Panc1 (cell line): ENCODE measurements around the gene WDR46. TPM values are rescaled to one million over a fixed set of nuclear protein-coding genes. Genes with fewer than 3 reads are reported as not detected.
A peak's percentile ranks its signal among the peaks of the same experiment; 100 is the strongest.

ENCODE experiments used
- ATAC-seq: fragments of 200-7000 bp; cut with Tn5 transposase; 2 replicates; pipeline ENCODE4 v1.9.1; 2020; ENCODE audit warnings: mild to moderate bottlenecking, moderate library complexity
- BruUV-seq: library from RNA; stranded (reverse); fragments of 400-500 nt; replicated peaks from 2 replicates; lab custom pipeline; 2021; lab: Mats Ljungman, UMichigan
- CTCF ChIA-PET: fragments of 300-600 bp; sonication (Branson Sonifier 250); formaldehyde crosslinking; loops from one replicate; lab custom pipeline; 2022; ENCODE audit warnings: antibody characterized with exemption; lab: Charles Lee
- POLR2A ChIA-PET: fragments of 300-600 bp; sonication (Branson Sonifier 250); formaldehyde crosslinking; loops from one replicate; lab custom pipeline; 2022; ENCODE audit warnings: antibody characterized with exemption; lab: Charles Lee
- DNase-seq: peaks from one replicate; pipeline ENCODE4 v3.0.0-alpha.2; 2010; ENCODE audit warnings: low read depth, low spot score
- H3K27ac ChIP-seq: 2 replicates; pipeline ENCODE4 v1.5.1; 2011; ENCODE audit warnings: mild to moderate bottlenecking, low read length, inconsistent platforms
- H3K27me3 ChIP-seq: fragments of 200-500 bp; sonication (Bioruptor generic); 2 replicates; pipeline ENCODE4 v1.6.0; 2014; ENCODE audit warnings: low read length, inconsistent platforms; ENCODE audit not compliant: control insufficient read depth, insufficient read depth
- H3K36me3 ChIP-seq: fragments of 200-500 bp; sonication (Bioruptor generic); 2 replicates; pipeline ENCODE4 v1.5.1; 2014; ENCODE audit warnings: inconsistent platforms, mild to moderate bottlenecking, low read length, moderate library complexity; ENCODE audit not compliant: control insufficient read depth, insufficient read depth
- H3K4me1 ChIP-seq: 2 replicates; pipeline ENCODE4 v1.5.1; 2011; ENCODE audit warnings: inconsistent platforms, mild to moderate bottlenecking, low read length, moderate library complexity; ENCODE audit not compliant: control insufficient read depth, insufficient read depth
- H3K4me3 ChIP-seq, 2 experiments: 2 replicates each; pipeline ENCODE4 v1.5.1; 2011 to 2012; ENCODE audit warnings: low read depth in 2 of 2, low read length in 2 of 2, mild to moderate bottlenecking in 2 of 2, inconsistent platforms in 1 of 2, moderate library complexity in 1 of 2
- H3K9me3 ChIP-seq: fragments of 200-500 bp; sonication (Bioruptor generic); 2 replicates; pipeline ENCODE4 v1.5.1; 2014; ENCODE audit warnings: low read depth, mild to moderate bottlenecking, inconsistent platforms, low read length, moderate library complexity; ENCODE audit not compliant: control insufficient read depth, insufficient read depth
- POLR2AphosphoS5 ChIP-seq: IDR thresholded peaks from 2 replicates; pipeline ENCODE4 v1.6.1; 2012; ENCODE audit warnings: mild to moderate bottlenecking, low read depth, low read length, moderate library complexity
- REST ChIP-seq, 2 experiments: IDR thresholded peaks; 2 replicates each; pipeline ENCODE4 v1.6.1; 2011 to 2012; ENCODE audit warnings: low read depth in 2 of 2, control low read depth in 1 of 2, low read length in 1 of 2, mild to moderate bottlenecking in 1 of 2, moderate library complexity in 1 of 2; ENCODE audit not compliant: insufficient read depth in 1 of 2
- SIN3A ChIP-seq: IDR thresholded peaks from 2 replicates; pipeline ENCODE4 v1.6.1; 2012; ENCODE audit warnings: low read depth, mild to moderate bottlenecking, low read length, moderate library complexity, borderline replicate concordance; ENCODE audit not compliant: insufficient read depth
- TCF7L2 ChIP-seq: IDR thresholded peaks from 2 replicates; pipeline ENCODE4 v1.6.1; 2011; ENCODE audit warnings: mild to moderate bottlenecking, low read depth, low read length, inconsistent platforms
- in situ Hi-C: cut with HindIII; loops from 2 replicates; pipeline ENCODE4 v1.10.0; 2016; ENCODE audit warnings: low sequenced_read_pairs, low pct_unique_long_range_greater_than_20kb
- intact Hi-C: fragments of 100-400 bp; cut with micrococcal nuclease; formaldehyde crosslinking; loops from one replicate; pipeline ENCODE4 v1.10.0; 2022; ENCODE audit not compliant: unreplicated experiment
- total RNA-seq: library from RNA; stranded (reverse); gene quantifications from one replicate; pipeline ENCODE4 v1.2.1, GENCODE V29; 2021; ENCODE audit not compliant: unreplicated experiment
- TF ChIP-seq, protein P1 (sequence below): fragments of 450-650 bp; IDR thresholded peaks from 2 replicates; pipeline ENCODE4 v1.5.1; 2017; ENCODE audit warnings: mild to moderate bottlenecking

The WDR46 gene
- total RNA-seq, 1 experiment from 2014 or later = 80.6 TPM

DNA sequence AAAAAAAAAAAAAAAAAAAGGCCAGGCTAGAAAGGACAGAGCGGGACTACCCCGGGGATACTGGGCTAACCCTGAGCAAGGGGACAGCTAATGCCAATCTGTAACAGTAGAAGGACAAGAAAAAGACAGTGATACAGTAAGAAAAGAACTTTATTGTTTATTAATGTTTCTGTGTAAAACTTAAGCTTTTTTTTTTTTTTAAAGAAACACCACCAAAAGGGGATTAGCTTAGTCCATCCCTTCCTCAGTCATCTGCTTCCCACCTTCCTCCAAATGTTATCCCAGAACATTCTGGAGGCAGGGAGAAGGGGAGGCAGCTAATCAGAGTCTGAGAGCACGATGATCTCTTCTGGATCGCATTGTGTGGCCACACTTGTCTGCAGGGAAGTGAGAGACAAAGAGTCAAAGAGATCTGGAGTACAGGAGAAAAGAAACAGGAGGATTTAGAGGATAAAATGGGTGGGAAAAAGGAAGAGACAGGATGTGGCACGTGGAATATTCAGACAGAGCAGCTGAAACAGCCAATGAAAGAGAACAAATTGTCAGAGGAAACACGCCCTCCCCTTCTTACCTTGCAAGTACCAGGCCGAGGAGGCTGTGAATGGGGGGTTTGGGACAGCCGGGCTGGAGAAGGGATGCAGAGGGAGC lies 29.5 kb upstream of the WDR46 start:
- intact Hi-C loops (no loop called here), in situ Hi-C loops (no loop called here)
- Histone ChIP-seq H3K9me3 (no peaks in the 10 kb centered on the region), H3K27ac (peak overlapping the region; percentile 89), H3K36me3 (peaks cover 18% of the 10 kb centered on the region), H3K4me3 (peak overlapping the region; percentile 60 to 67), H3K27me3 (no peaks in the 10 kb centered on the region), H3K4me1 (peaks cover 55% of the 10 kb centered on the region)
- DNase-seq = no peak
- ChIA-PET CTCF (interaction anchor here (0.6 to 0.9 kb wide), 3 partner anchors 58 to 383 kb away, joined by 3 to 5 read pairs (median 4); no protein-coding TSS in a partner anchor), POLR2A (interaction anchor here (0.6 kb wide), 1 partner anchor 10 kb away, joined by 3 read pairs; no protein-coding TSS in a partner anchor)
- TF ChIP-seq TCF7L2 (no peak), POLR2AphosphoS5 (no peak), REST (IDR thresholded peaks at IDR 0.05; ENCODE audit: insufficient read depth in 1 of 2, low read depth in 2 of 2, low read length in 1 of 2) (no peak)
- TF ChIP-seq, protein P1, sequence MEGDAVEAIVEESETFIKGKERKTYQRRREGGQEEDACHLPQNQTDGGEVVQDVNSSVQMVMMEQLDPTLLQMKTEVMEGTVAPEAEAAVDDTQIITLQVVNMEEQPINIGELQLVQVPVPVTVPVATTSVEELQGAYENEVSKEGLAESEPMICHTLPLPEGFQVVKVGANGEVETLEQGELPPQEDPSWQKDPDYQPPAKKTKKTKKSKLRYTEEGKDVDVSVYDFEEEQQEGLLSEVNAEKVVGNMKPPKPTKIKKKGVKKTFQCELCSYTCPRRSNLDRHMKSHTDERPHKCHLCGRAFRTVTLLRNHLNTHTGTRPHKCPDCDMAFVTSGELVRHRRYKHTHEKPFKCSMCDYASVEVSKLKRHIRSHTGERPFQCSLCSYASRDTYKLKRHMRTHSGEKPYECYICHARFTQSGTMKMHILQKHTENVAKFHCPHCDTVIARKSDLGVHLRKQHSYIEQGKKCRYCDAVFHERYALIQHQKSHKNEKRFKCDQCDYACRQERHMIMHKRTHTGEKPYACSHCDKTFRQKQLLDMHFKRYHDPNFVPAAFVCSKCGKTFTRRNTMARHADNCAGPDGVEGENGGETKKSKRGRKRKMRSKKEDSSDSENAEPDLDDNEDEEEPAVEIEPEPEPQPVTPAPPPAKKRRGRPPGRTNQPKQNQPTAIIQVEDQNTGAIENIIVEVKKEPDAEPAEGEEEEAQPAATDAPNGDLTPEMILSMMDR = no peak
- no peak for ATAC-seq
- BruUV-seq = no TSS peak

DNA sequence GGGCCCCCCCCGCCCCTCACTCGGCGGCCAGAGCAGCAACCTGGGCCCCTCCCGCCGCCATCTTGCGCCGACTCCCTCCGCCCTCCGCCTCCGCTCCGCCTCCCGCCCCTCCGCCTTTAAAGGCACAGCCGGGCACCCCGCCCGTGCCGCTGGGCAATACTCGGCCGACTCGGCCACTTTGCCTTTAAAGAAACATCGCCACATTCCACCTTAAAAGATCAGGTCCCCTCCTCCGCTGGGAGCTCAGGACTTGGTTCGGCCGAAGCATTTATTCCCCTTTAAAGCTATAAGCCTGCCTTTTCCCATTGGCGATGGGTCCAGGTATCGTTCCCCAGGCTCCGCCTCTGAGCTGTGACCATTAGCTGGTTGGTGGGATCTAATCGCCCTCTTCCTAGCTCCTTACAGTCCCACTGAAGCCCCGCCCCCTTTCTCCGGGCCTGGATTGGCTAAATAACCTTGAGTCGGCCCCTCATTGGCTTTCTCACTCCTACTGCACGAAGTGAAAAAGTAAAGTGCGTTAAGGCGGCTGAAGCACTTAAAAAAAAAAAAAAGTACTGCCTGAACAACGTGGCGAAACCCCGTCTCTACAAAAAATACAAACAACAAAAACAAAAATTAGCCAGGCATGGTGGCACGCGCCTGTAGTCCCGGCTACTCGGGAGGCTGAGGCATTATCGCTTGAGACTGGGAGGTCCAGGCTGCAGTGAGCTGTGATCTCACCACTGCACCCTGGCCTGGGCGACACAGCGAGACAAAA lies 28.8 kb upstream of the WDR46 start, which contains the start of gene ZBTB22:
Gene ZBTB22, minus strand, starts transcription at position 76 of the 757 bp plus-strand sequence. CDS start 828 bp downstream, outside the sequence.
- H3K4me3 ChIP-seq = peak within 1 kb of the TSS; percentile 60 to 67
- H3K4me1 ChIP-seq = peaks cover 55% of the 10 kb centered on the region
- in situ Hi-C loops (no loop called here), intact Hi-C loops (no loop called here)
- H3K9me3 ChIP-seq = no peaks in the 10 kb centered on the region
- H3K36me3 ChIP-seq = peaks cover 18% of the 10 kb centered on the region
- ATAC-seq = peak; percentile 82
- peak; percentile 94 for DNase-seq
- no peak for TF ChIP-seq TCF7L2
- no peak for TF ChIP-seq REST (IDR thresholded peaks at IDR 0.05; ENCODE audit: insufficient read depth in 1 of 2, low read depth in 2 of 2, low read length in 1 of 2)
- peak; percentile 80 for TF ChIP-seq POLR2AphosphoS5
- no peak for TF ChIP-seq SIN3A
- ChIA-PET CTCF (interaction anchor here (0.6 to 1.4 kb wide), 7 partner anchors 14 to 383 kb away, joined by 3 to 6 read pairs (median 5); partner anchors contain the start of gene RGL2), POLR2A (interaction anchor here (0.6 to 1.1 kb wide), 4 partner anchors 10 to 1542 kb away, joined by 3 to 6 read pairs (median 3); no protein-coding TSS in a partner anchor)
- no peaks in the 10 kb centered on the region for H3K27me3 ChIP-seq
- BruUV-seq = no TSS peak
- H3K27ac ChIP-seq = peak within 1 kb of the TSS; percentile 89
